GM23338 (cell line): ENCODE measurements around the gene CENPB. TPM values are rescaled to one million over a fixed set of nuclear protein-coding genes. Genes with fewer than 3 reads are reported as not detected.

ENCODE experiments used
- ATAC-seq: fragments of 200-7000 bp; cut with Tn5 transposase; 3 replicates; pipeline ENCODE4 v1.9.1; 2020
- DNase-seq: peaks from one replicate; pipeline ENCODE4 v3.0.0-alpha.2; 2015; ENCODE audit warnings: low spot score
- H2AFZ ChIP-seq: fragments of 200-600 bp; sonication (generic); 2 replicates; pipeline ENCODE4 v1.8.0; 2016; ENCODE audit warnings: antibody characterized with exemption, mild to moderate bottlenecking, moderate library complexity
- H3F3A ChIP-seq: fragments of 200-600 bp; sonication (generic); replicated peaks from 2 replicates; pipeline ENCODE4 v1.8.0; 2017; ENCODE audit warnings: antibody characterized with exemption, mixed run types, low read depth
- H3K27ac ChIP-seq: fragments of 200-600 bp; sonication (generic); 2 replicates; pipeline ENCODE4 v1.6.1; 2016; ENCODE audit warnings: low read depth
- H3K27me3 ChIP-seq: fragments of 200-600 bp; sonication (generic); 2 replicates; pipeline ENCODE4 v1.8.0; 2016; ENCODE audit warnings: mild to moderate bottlenecking, mixed run types, moderate library complexity; ENCODE audit not compliant: insufficient read depth
- H3K36me3 ChIP-seq: fragments of 200-600 bp; sonication (generic); 2 replicates; pipeline ENCODE4 v1.8.0; 2016; ENCODE audit warnings: mild to moderate bottlenecking; ENCODE audit not compliant: insufficient read depth
- H3K4me1 ChIP-seq: fragments of 200-600 bp; sonication (generic); 2 replicates; pipeline ENCODE4 v1.8.0; 2016; ENCODE audit warnings: mild to moderate bottlenecking, moderate library complexity; ENCODE audit not compliant: insufficient read depth
- H3K4me2 ChIP-seq: fragments of 200-600 bp; sonication (generic); 2 replicates; pipeline ENCODE4 v1.7.1; 2017; ENCODE audit warnings: mixed run types
- H3K4me3 ChIP-seq: fragments of 200-600 bp; sonication (generic); 2 replicates; pipeline ENCODE4 v1.6.1; 2016; ENCODE audit warnings: mixed run types
- H3K79me2 ChIP-seq: fragments of 200-600 bp; sonication (generic); replicated peaks from 2 replicates; pipeline ENCODE4 v1.8.0; 2017; ENCODE audit warnings: mild to moderate bottlenecking; ENCODE audit not compliant: insufficient read depth
- H3K9me2 ChIP-seq: fragments of 200-600 bp; sonication (generic); 2 replicates; pipeline ENCODE4 v1.8.0; 2017; ENCODE audit not compliant: insufficient read depth
- H4K20me1 ChIP-seq: fragments of 200-600 bp; sonication (generic); replicated peaks from 2 replicates; pipeline ENCODE4 v1.8.0; 2017; ENCODE audit warnings: mild to moderate bottlenecking; ENCODE audit not compliant: insufficient read depth
- H3K27ac Mint-ChIP-seq: 2 replicates; pipeline ENCODE4 v1.8.0; 2020; ENCODE audit warnings: inconsistent platforms, mild to moderate bottlenecking, moderate library complexity, mixed read lengths
- H3K27me3 Mint-ChIP-seq: 3 replicates; pipeline ENCODE4 v1.8.0; 2022; ENCODE audit warnings: low read depth, mild to moderate bottlenecking, moderate library complexity, mixed read lengths, inconsistent platforms; ENCODE audit not compliant: insufficient read depth, poor library complexity
- H3K36me3 Mint-ChIP-seq: 3 replicates; pipeline ENCODE4 v1.8.0; 2021; ENCODE audit warnings: low read depth, mild to moderate bottlenecking, inconsistent platforms, moderate library complexity, mixed read lengths
- H3K4me1 Mint-ChIP-seq: 3 replicates; pipeline ENCODE4 v1.8.0; 2020; ENCODE audit warnings: mild to moderate bottlenecking, inconsistent platforms, mixed read lengths
- H3K4me3 Mint-ChIP-seq: 3 replicates; pipeline ENCODE4 v1.8.0; 2021; ENCODE audit warnings: moderate library complexity, mild to moderate bottlenecking, inconsistent platforms, mixed read lengths
- H3K9me3 Mint-ChIP-seq: 3 replicates; pipeline ENCODE4 v1.8.0; 2020; ENCODE audit warnings: moderate library complexity, mild to moderate bottlenecking, inconsistent platforms, mixed read lengths
- CREB1 ChIP-seq: fragments of 250-450 bp; sonication (Bioruptor Pico); IDR thresholded peaks from 2 replicates; pipeline ENCODE4 v1.5.0; 2020; ENCODE audit warnings: low read depth, mild to moderate bottlenecking, moderate library complexity
- CTCF ChIP-seq, 2 experiments: fragments of 200-600 bp in 1 of 2; sonication (generic) in 1 of 2; conservative IDR thresholded peaks; 2 replicates each; pipeline versions ENCODE4 v1.5.1 to v1.6.1; 2016 to 2017; ENCODE audit warnings: antibody characterized with exemption in 2 of 2, low read depth in 2 of 2, mild to moderate bottlenecking in 2 of 2, moderate library complexity in 1 of 2
- EZH2 ChIP-seq: fragments of 200-600 bp; sonication (generic); IDR thresholded peaks from one replicate; pipeline ENCODE4 v1.8.0; 2017; ENCODE audit warnings: antibody characterized with exemption, mild to moderate bottlenecking, low read depth; ENCODE audit not compliant: unreplicated experiment
- EZH2phosphoT487 ChIP-seq: fragments of 200-600 bp; sonication (generic); IDR thresholded peaks from one replicate; pipeline ENCODE4 v1.8.1; 2018; ENCODE audit warnings: antibody characterized with exemption; ENCODE audit not compliant: unreplicated experiment
- NANOG ChIP-seq: IDR thresholded peaks from 2 replicates; pipeline ENCODE4 v1.6.1; 2016; ENCODE audit warnings: antibody characterized with exemption, borderline replicate concordance
- POLR2AphosphoS5 ChIP-seq: IDR thresholded peaks from 2 replicates; pipeline ENCODE4 v1.6.1; 2016; ENCODE audit warnings: antibody characterized with exemption, low read depth
- STAT1 ChIP-seq: IDR thresholded peaks from one replicate; pipeline ENCODE4 v1.6.1; 2016; ENCODE audit warnings: antibody characterized with exemption; ENCODE audit not compliant: unreplicated experiment
- ZNF114 ChIP-seq: fragments of 250-450 bp; sonication (Bioruptor Pico); IDR thresholded peaks from 2 replicates; pipeline ENCODE4 v1.5.0; 2020; ENCODE audit warnings: mild to moderate bottlenecking, moderate library complexity
- ZNF331 ChIP-seq: fragments of 250-450 bp; sonication (Bioruptor Pico); IDR thresholded peaks from 2 replicates; pipeline ENCODE4 v1.5.0; 2020; ENCODE audit warnings: low read depth, mild to moderate bottlenecking, moderate library complexity
- polyA plus RNA-seq: library from polyadenylated mRNA; unstranded; fragments of >200 nt; fragmentation: Nextera tagmentation; extraction: Ambion mirVana; gene quantifications from 2 replicates; pipeline ENCODE4 v1.2.1, GENCODE V29; 2016
- total RNA-seq: library from RNA; depleted of rRNA; stranded (reverse); fragments of >200 nt; shearing (Covaris generic); gene quantifications from 2 replicates; pipeline ENCODE4 v1.2.3, GENCODE V29; 2014
- TF ChIP-seq, protein P1 (sequence below): IDR thresholded peaks from one replicate; pipeline ENCODE4 v1.6.1; 2018; ENCODE audit warnings: antibody characterized with exemption; ENCODE audit not compliant: unreplicated experiment
- TF ChIP-seq, protein P2 (sequence below): IDR thresholded peaks from 2 replicates; pipeline ENCODE4 v1.6.1; 2016; ENCODE audit warnings: antibody characterized with exemption

CENPB gene
- total and polyA plus RNA-seq, 2 experiments from 2014 or later: 10.8 to 52.1 TPM

DNA sequence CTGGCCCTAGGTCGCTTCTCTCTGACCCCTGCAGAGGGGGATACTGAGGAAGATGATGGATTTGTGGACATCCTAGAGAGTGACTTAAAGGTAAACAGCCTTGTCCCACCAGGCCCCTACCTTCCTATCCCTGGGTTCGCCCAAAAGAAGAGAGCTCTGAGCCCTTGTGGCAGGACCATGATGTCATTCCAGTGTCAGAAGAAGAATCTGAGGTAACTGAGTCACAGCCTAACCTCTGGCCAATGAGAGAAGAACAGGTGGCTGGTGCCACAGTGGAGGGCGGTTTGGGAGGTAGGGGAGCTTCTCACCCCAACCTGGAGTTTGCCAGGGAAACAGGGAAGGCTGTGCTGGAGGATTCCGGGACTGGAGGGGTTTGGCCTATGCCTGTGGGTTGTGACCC, 14.8 kb upstream of the CENPB start:
- Mint-ChIP-seq H3K9me3 (no peaks in the 10 kb centered on the region), H3K36me3 (peaks cover 56% of the 10 kb centered on the region), H3K4me1 (peaks cover 53% of the 10 kb centered on the region)

GRCh38 chr20:3800878-3801260, 14.3 kb upstream of the CENPB start:
- ATAC-seq (no peak), DNase-seq (no peak)
- Mint-ChIP-seq H3K36me3 (peaks cover 53% of the 10 kb centered on the region), H3K27ac (0 out of 2 replicates have a peak overlapping the region, but pooled peaks have one; percentile 54), H3K4me1 (peaks cover 51% of the 10 kb centered on the region), H3K9me3 (no peaks in the 10 kb centered on the region), H3K27me3 (peaks cover 25% of the 10 kb centered on the region), H3K4me3 (no peak overlapping the region)
- no peak for TF ChIP-seq NANOG
- TF ChIP-seq, protein P1, sequence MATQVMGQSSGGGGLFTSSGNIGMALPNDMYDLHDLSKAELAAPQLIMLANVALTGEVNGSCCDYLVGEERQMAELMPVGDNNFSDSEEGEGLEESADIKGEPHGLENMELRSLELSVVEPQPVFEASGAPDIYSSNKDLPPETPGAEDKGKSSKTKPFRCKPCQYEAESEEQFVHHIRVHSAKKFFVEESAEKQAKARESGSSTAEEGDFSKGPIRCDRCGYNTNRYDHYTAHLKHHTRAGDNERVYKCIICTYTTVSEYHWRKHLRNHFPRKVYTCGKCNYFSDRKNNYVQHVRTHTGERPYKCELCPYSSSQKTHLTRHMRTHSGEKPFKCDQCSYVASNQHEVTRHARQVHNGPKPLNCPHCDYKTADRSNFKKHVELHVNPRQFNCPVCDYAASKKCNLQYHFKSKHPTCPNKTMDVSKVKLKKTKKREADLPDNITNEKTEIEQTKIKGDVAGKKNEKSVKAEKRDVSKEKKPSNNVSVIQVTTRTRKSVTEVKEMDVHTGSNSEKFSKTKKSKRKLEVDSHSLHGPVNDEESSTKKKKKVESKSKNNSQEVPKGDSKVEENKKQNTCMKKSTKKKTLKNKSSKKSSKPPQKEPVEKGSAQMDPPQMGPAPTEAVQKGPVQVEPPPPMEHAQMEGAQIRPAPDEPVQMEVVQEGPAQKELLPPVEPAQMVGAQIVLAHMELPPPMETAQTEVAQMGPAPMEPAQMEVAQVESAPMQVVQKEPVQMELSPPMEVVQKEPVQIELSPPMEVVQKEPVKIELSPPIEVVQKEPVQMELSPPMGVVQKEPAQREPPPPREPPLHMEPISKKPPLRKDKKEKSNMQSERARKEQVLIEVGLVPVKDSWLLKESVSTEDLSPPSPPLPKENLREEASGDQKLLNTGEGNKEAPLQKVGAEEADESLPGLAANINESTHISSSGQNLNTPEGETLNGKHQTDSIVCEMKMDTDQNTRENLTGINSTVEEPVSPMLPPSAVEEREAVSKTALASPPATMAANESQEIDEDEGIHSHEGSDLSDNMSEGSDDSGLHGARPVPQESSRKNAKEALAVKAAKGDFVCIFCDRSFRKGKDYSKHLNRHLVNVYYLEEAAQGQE: no peak
- no peak for TF ChIP-seq CTCF (conservative IDR thresholded peaks at IDR 0.05; ENCODE audit: low read depth in 2 of 2)
- TF ChIP-seq, protein P2, sequence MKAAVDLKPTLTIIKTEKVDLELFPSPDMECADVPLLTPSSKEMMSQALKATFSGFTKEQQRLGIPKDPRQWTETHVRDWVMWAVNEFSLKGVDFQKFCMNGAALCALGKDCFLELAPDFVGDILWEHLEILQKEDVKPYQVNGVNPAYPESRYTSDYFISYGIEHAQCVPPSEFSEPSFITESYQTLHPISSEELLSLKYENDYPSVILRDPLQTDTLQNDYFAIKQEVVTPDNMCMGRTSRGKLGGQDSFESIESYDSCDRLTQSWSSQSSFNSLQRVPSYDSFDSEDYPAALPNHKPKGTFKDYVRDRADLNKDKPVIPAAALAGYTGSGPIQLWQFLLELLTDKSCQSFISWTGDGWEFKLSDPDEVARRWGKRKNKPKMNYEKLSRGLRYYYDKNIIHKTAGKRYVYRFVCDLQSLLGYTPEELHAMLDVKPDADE: no peak
- no peak for TF ChIP-seq STAT1
- no peaks in the 10 kb centered on the region for H3K79me2 ChIP-seq
- no peaks in the 10 kb centered on the region for H3K27me3 ChIP-seq
- no peak overlapping the region for H2AFZ ChIP-seq
- H3F3A ChIP-seq: peaks cover 10% of the 10 kb centered on the region; the same call in 1 of the 2 replicates
- H3K4me2 ChIP-seq: peak overlapping the region; percentile 70
- H3K4me3 ChIP-seq: peak overlapping the region; percentile 44; the same call in 1 of the 2 replicates
- H3K27ac ChIP-seq: peak overlapping the region; percentile 78; the same call in 1 of the 2 replicates
- peaks cover 43% of the 10 kb centered on the region for H3K4me1 ChIP-seq
- no peaks in the 10 kb centered on the region; the same call in 1 of the 2 replicates for H4K20me1 ChIP-seq
- H3K9me2 ChIP-seq: no peaks in the 10 kb centered on the region
- H3K36me3 ChIP-seq: no peaks in the 10 kb centered on the region

More for the DNA sequence above, 14.8 kb upstream of the CENPB start:
- no peaks in the 10 kb centered on the region for H3K36me3 ChIP-seq
- Mint-ChIP-seq H3K4me3 (no peak overlapping the region), H3K27me3 (peaks cover 26% of the 10 kb centered on the region), H3K27ac (no peak overlapping the region)
- H3K27me3 ChIP-seq: no peaks in the 10 kb centered on the region
- H3K27ac ChIP-seq: no peak overlapping the region
- H3K4me2 ChIP-seq: no peak overlapping the region
- no peaks in the 10 kb centered on the region for H3K9me2 ChIP-seq
- H3F3A ChIP-seq: peaks cover 10% of the 10 kb centered on the region; the same call in 1 of the 2 replicates
- no peak for DNase-seq
- no peak for ATAC-seq
- H3K4me1 ChIP-seq: peaks cover 43% of the 10 kb centered on the region
- no peaks in the 10 kb centered on the region; the same call in 1 of the 2 replicates for H4K20me1 ChIP-seq
- H2AFZ ChIP-seq: no peak overlapping the region
- no peaks in the 10 kb centered on the region for H3K79me2 ChIP-seq
- H3K4me3 ChIP-seq: no peak overlapping the region
- TF ChIP-seq ZNF114 (CRISPR knock-in tag): no peak
- TF ChIP-seq POLR2AphosphoS5: no peak
- no peak for TF ChIP-seq ZNF331 (CRISPR knock-in tag)
- TF ChIP-seq EZH2phosphoT487: no peak
- no peak for TF ChIP-seq NANOG
- TF ChIP-seq STAT1: no peak
- no peak for TF ChIP-seq CREB1
- no peak for TF ChIP-seq EZH2
- TF ChIP-seq, protein P1: no peak
